Measurements from ENCODE around the gene BNC2.

BNC2 gene

GRCh38 chr9:16675131-16675530 is 195.3 kb downstream of the BNC2 start:
- no peaks in the 10 kb centered on the region for H3K27me3 ChIP-seq (ENCODE audit: control insufficient read depth, insufficient read depth, low read length)
- no peak overlapping the region for H3K4me3 ChIP-seq (ENCODE audit: low read length)
- no peaks in the 10 kb centered on the region for H3K9me3 ChIP-seq (ENCODE audit: control insufficient read depth, low read length)
- H3K9ac ChIP-seq (ENCODE audit: low read length) = no peak overlapping the region
- H3K4me1 ChIP-seq (ENCODE audit: control insufficient read depth, insufficient read depth, low read length) = no peaks in the 10 kb centered on the region
- H3K36me3 ChIP-seq (ENCODE audit: control insufficient read depth, insufficient read depth, low read length) = no peaks in the 10 kb centered on the region

GRCh38 chr9:16673171-16673570 is 197.3 kb downstream of the BNC2 start:
- Histone ChIP-seq H3K4me3 (ENCODE audit: low read length) (no peak overlapping the region), H3K4me1 (ENCODE audit: control insufficient read depth, insufficient read depth, low read length) (no peaks in the 10 kb centered on the region), H3K9ac (ENCODE audit: low read length) (no peak overlapping the region), H3K9me3 (ENCODE audit: control insufficient read depth, low read length) (no peaks in the 10 kb centered on the region), H3K36me3 (ENCODE audit: control insufficient read depth, insufficient read depth, low read length) (no peaks in the 10 kb centered on the region), H3K27me3 (ENCODE audit: control insufficient read depth, insufficient read depth, low read length) (no peaks in the 10 kb centered on the region)

DNA sequence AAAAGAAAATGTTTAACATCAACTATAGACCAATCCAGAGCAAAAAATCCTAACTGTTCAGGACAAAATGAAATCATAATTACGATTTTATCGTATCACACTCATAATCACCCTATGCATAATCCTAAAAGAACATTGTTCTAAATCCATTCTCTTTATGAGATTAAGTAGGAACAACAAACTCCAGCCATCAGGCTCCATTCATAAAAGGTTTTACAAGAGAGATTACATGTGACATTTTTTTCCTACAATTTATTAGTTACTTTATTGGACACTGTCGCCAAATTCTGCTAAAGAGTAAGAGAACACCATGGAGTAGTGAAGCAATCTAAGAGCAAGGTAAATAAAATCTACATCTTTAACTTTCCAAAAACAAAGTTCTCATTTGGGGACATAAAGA is 198.0 kb downstream of the BNC2 start:
- Histone ChIP-seq H3K9me3 (ENCODE audit: control insufficient read depth, low read length) (no peaks in the 10 kb centered on the region), H3K4me1 (ENCODE audit: control insufficient read depth, insufficient read depth, low read length) (no peaks in the 10 kb centered on the region), H3K27me3 (ENCODE audit: control insufficient read depth, insufficient read depth, low read length) (no peaks in the 10 kb centered on the region), H3K36me3 (ENCODE audit: control insufficient read depth, insufficient read depth, low read length) (no peaks in the 10 kb centered on the region), H3K9ac (ENCODE audit: low read length) (no peak overlapping the region), H3K4me3 (ENCODE audit: low read length) (no peak overlapping the region)

GRCh38 chr9:16671591-16672137 is 198.8 kb downstream of the BNC2 start:
- H3K4me1 ChIP-seq (ENCODE audit: control insufficient read depth, insufficient read depth, low read length) = no peaks in the 10 kb centered on the region
- H3K4me3 ChIP-seq (ENCODE audit: low read length) = no peak overlapping the region
- no peaks in the 10 kb centered on the region for H3K9me3 ChIP-seq (ENCODE audit: control insufficient read depth, low read length)
- no peaks in the 10 kb centered on the region for H3K36me3 ChIP-seq (ENCODE audit: control insufficient read depth, insufficient read depth, low read length)
- no peaks in the 10 kb centered on the region for H3K27me3 ChIP-seq (ENCODE audit: control insufficient read depth, insufficient read depth, low read length)
- H3K9ac ChIP-seq (ENCODE audit: low read length) = no peak overlapping the region

GRCh38 chr9:16670791-16671190 is 199.7 kb downstream of the BNC2 start:
- H3K27me3 ChIP-seq (ENCODE audit: control insufficient read depth, insufficient read depth, low read length) = no peaks in the 10 kb centered on the region
- H3K4me1 ChIP-seq (ENCODE audit: control insufficient read depth, insufficient read depth, low read length) = no peaks in the 10 kb centered on the region
- no peak overlapping the region for H3K9ac ChIP-seq (ENCODE audit: low read length)
- H3K9me3 ChIP-seq (ENCODE audit: control insufficient read depth, low read length) = no peaks in the 10 kb centered on the region
- H3K36me3 ChIP-seq (ENCODE audit: control insufficient read depth, insufficient read depth, low read length) = no peaks in the 10 kb centered on the region
- H3K4me3 ChIP-seq (ENCODE audit: low read length) = no peak overlapping the region

- no peaks in the 10 kb centered on the region for H3K36me3 ChIP-seq (ENCODE audit: control insufficient read depth, insufficient read depth, low read length)
- no peak overlapping the region for H3K9ac ChIP-seq (ENCODE audit: low read length)
- H3K27me3 ChIP-seq (ENCODE audit: control insufficient read depth, insufficient read depth, low read length) = no peaks in the 10 kb centered on the region
- H3K4me3 ChIP-seq (ENCODE audit: low read length) = no peak overlapping the region
- H3K9me3 ChIP-seq (ENCODE audit: control insufficient read depth, low read length) = no peaks in the 10 kb centered on the region
- H3K4me1 ChIP-seq (ENCODE audit: control insufficient read depth, insufficient read depth, low read length) = no peaks in the 10 kb centered on the region
Measured at GRCh38 chr9:16668734-16669295, 201.7 kb downstream of the BNC2 start.

DNA sequence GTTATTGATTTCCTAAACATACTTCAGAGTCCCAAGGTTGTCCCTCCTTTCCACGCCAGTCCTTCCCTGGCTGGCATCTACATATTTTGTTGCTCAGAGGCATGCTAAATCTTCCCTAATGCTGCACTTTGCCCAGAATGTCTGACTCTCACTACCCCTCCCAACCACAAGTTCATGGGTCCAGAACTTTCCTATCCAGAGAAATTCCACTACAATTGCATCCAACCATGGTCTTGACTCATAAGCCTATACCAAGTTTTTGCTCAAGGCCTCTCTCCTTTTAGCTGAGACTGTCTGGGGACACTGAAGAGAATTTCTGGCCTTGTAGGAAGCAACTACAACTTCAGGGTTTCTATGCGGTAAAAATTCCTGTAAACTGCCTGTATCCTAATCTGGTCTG is 206.3 kb downstream of the BNC2 start:
- no peak overlapping the region for H3K4me3 ChIP-seq (ENCODE audit: low read length)
- H3K36me3 ChIP-seq (ENCODE audit: control insufficient read depth, insufficient read depth, low read length) = no peaks in the 10 kb centered on the region
- H3K4me1 ChIP-seq (ENCODE audit: control insufficient read depth, insufficient read depth, low read length) = no peaks in the 10 kb centered on the region
- H3K9me3 ChIP-seq (ENCODE audit: control insufficient read depth, low read length) = no peaks in the 10 kb centered on the region
- H3K9ac ChIP-seq (ENCODE audit: low read length) = no peak overlapping the region
- H3K27me3 ChIP-seq (ENCODE audit: control insufficient read depth, insufficient read depth, low read length) = no peaks in the 10 kb centered on the region

- Histone ChIP-seq H3K9ac (ENCODE audit: low read length) (no peak overlapping the region), H3K27me3 (ENCODE audit: control insufficient read depth, insufficient read depth, low read length) (no peaks in the 10 kb centered on the region), H3K36me3 (ENCODE audit: control insufficient read depth, insufficient read depth, low read length) (no peaks in the 10 kb centered on the region), H3K4me3 (ENCODE audit: low read length) (no peak overlapping the region), H3K4me1 (ENCODE audit: control insufficient read depth, insufficient read depth, low read length) (no peaks in the 10 kb centered on the region), H3K9me3 (ENCODE audit: control insufficient read depth, low read length) (no peaks in the 10 kb centered on the region)
Measured at GRCh38 chr9:16661816-16662215, 208.7 kb downstream of the BNC2 start.

DNA sequence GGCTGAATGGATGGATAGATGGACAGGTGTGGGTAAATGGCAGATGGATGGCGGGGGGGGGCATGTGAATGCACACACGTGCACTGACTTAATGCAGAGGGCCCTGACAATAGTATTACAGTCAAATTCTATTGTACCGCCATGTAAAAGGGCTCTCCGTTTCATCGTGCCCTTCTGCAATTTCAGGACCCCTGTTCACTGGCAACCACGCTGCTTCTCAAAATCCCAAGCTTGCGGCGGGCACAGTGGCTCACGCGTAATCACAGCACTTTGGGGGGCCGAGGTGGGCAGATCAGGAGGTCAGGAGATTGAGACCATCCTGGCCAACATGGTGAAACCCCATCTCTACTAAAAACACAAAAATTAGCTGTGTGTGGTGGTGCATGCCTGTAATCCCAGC is 211.4 kb downstream of the BNC2 start:
- Histone ChIP-seq H3K27me3 (ENCODE audit: control insufficient read depth, insufficient read depth, low read length) (no peaks in the 10 kb centered on the region), H3K9me3 (ENCODE audit: control insufficient read depth, low read length) (no peaks in the 10 kb centered on the region), H3K36me3 (ENCODE audit: control insufficient read depth, insufficient read depth, low read length) (no peaks in the 10 kb centered on the region)

GRCh38 chr9:16656432-16657169 is 213.9 kb downstream of the BNC2 start:
- Histone ChIP-seq H3K9me3 (ENCODE audit: control insufficient read depth, low read length) (no peaks in the 10 kb centered on the region), H3K9ac (ENCODE audit: low read length) (no peak overlapping the region), H3K36me3 (ENCODE audit: control insufficient read depth, insufficient read depth, low read length) (no peaks in the 10 kb centered on the region), H3K4me1 (ENCODE audit: control insufficient read depth, insufficient read depth, low read length) (no peaks in the 10 kb centered on the region), H3K4me3 (ENCODE audit: low read length) (no peak overlapping the region), H3K27me3 (ENCODE audit: control insufficient read depth, insufficient read depth, low read length) (no peaks in the 10 kb centered on the region)

More for the DNA sequence above, 211.4 kb downstream of the BNC2 start:
- Histone ChIP-seq H3K4me3 (ENCODE audit: low read length) (no peak overlapping the region), H3K9ac (ENCODE audit: low read length) (no peak overlapping the region), H3K4me1 (ENCODE audit: control insufficient read depth, insufficient read depth, low read length) (no peaks in the 10 kb centered on the region)

- Histone ChIP-seq H3K9ac (ENCODE audit: low read length) (no peak overlapping the region), H3K36me3 (ENCODE audit: control insufficient read depth, insufficient read depth, low read length) (no peaks in the 10 kb centered on the region)
Measured at GRCh38 chr9:16654596-16655126, 215.8 kb downstream of the BNC2 start.

More at GRCh38 chr9:16654596-16655126, 215.8 kb downstream of the BNC2 start:
- H3K4me1 ChIP-seq (ENCODE audit: control insufficient read depth, insufficient read depth, low read length) = no peaks in the 10 kb centered on the region
- no peaks in the 10 kb centered on the region for H3K9me3 ChIP-seq (ENCODE audit: control insufficient read depth, low read length)
- no peak overlapping the region for H3K4me3 ChIP-seq (ENCODE audit: low read length)
- no peaks in the 10 kb centered on the region for H3K27me3 ChIP-seq (ENCODE audit: control insufficient read depth, insufficient read depth, low read length)

Measured in mucosa of stomach (tissue), 1 donor.